ENCODE data around the gene MUL1.

DNA sequence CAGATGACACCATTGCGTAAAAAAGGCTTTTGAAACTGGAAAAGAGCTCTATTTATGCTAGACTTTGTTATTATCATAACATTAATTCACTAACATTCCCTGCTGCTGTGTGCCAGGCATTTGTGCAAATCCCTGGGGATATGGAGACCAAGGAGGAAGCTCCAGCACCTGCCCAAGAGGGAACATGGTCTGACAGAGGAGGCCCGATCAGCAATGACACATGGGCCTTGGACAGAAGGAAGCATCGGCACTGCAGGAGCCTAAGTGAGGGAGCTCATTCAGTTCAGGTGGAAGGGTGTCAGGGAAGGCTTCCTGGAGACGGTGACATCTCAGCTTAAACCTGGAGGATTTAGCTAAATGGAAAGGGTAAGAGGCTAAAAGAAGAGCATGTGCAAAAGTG, 35.8 kb downstream of the MUL1 start:
- TF ChIP-seq TAF1 (IDR thresholded peaks at IDR 0.05; ENCODE audit: low read depth, low read length) (no peak), GABPA (IDR thresholded peaks at IDR 0.05; ENCODE audit: borderline replicate concordance, insufficient read depth, low read length) (no peak), ZNF274 (IDR thresholded peaks at IDR 0.05; ENCODE audit: borderline replicate concordance, extremely low read depth, low read length) (no peak), POLR2AphosphoS5 (IDR thresholded peaks at IDR 0.05; ENCODE audit: low read depth, low read length) (no peak)
- TF ChIP-seq, protein P1, sequence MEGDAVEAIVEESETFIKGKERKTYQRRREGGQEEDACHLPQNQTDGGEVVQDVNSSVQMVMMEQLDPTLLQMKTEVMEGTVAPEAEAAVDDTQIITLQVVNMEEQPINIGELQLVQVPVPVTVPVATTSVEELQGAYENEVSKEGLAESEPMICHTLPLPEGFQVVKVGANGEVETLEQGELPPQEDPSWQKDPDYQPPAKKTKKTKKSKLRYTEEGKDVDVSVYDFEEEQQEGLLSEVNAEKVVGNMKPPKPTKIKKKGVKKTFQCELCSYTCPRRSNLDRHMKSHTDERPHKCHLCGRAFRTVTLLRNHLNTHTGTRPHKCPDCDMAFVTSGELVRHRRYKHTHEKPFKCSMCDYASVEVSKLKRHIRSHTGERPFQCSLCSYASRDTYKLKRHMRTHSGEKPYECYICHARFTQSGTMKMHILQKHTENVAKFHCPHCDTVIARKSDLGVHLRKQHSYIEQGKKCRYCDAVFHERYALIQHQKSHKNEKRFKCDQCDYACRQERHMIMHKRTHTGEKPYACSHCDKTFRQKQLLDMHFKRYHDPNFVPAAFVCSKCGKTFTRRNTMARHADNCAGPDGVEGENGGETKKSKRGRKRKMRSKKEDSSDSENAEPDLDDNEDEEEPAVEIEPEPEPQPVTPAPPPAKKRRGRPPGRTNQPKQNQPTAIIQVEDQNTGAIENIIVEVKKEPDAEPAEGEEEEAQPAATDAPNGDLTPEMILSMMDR (IDR thresholded peaks at IDR 0.05; ENCODE audit: control extremely low read depth in 1 of 3, insufficient read depth in 1 of 3, low read depth in 1 of 3, low read length in 3 of 3) = no peak
